Hepatocyte (in vitro differentiated cells): ENCODE data around the gene GRAMD1A. TPM values are rescaled to one million over a fixed set of nuclear protein-coding genes. Genes with fewer than 3 reads are reported as not detected.

ENCODE experiments used
- DNase-seq: peaks from one replicate; pipeline ENCODE4 v3.0.0-alpha.2; 2016; ENCODE audit warnings: low spot score
- H2AFZ ChIP-seq: fragments of 200-600 bp; sonication (generic); 2 replicates; pipeline ENCODE4 v1.6.0; 2016; ENCODE audit warnings: antibody characterized with exemption, mild to moderate bottlenecking
- H3K27ac ChIP-seq: fragments of 200-600 bp; sonication (generic); 2 replicates; pipeline ENCODE4 v1.5.1; 2016; ENCODE audit warnings: mild to moderate bottlenecking
- H3K27me3 ChIP-seq: fragments of 200-600 bp; sonication (generic); 2 replicates; pipeline ENCODE4 v1.6.1; 2016
- H3K36me3 ChIP-seq: fragments of 200-600 bp; sonication (generic); replicated peaks from 2 replicates; pipeline ENCODE4 v1.5.1; 2016; ENCODE audit warnings: low read depth; ENCODE audit not compliant: insufficient read depth
- H3K4me1 ChIP-seq: fragments of 200-600 bp; sonication (generic); 2 replicates; pipeline ENCODE4 v1.5.1; 2016; ENCODE audit warnings: mild to moderate bottlenecking, moderate library complexity; ENCODE audit not compliant: insufficient read depth
- H3K4me2 ChIP-seq: fragments of 200-600 bp; sonication (generic); 2 replicates; pipeline ENCODE4 v1.6.0; 2016
- H3K4me3 ChIP-seq: fragments of 200-600 bp; sonication (generic); 2 replicates; pipeline ENCODE4 v1.5.1; 2016; ENCODE audit warnings: mild to moderate bottlenecking
- H3K79me2 ChIP-seq: fragments of 200-600 bp; sonication (generic); 2 replicates; pipeline ENCODE4 v1.6.0; 2017; ENCODE audit warnings: mild to moderate bottlenecking
- H3K9me2 ChIP-seq: fragments of 200-600 bp; sonication (generic); replicated peaks from 2 replicates; pipeline ENCODE4 v1.6.0; 2017; ENCODE audit warnings: mild to moderate bottlenecking; ENCODE audit not compliant: insufficient read depth
- H3K9me3 ChIP-seq: fragments of 200-600 bp; sonication (generic); 2 replicates; pipeline ENCODE4 v1.5.1; 2016; ENCODE audit warnings: low read depth, mild to moderate bottlenecking
- H4K20me1 ChIP-seq: fragments of 200-600 bp; sonication (generic); 2 replicates; pipeline ENCODE4 v1.6.0; 2016; ENCODE audit warnings: mild to moderate bottlenecking; ENCODE audit not compliant: insufficient read depth, poor library complexity, severe bottlenecking
- EZH2 ChIP-seq: fragments of 200-600 bp; sonication (generic); IDR thresholded peaks from 2 replicates; pipeline ENCODE4 v1.6.1; 2016; ENCODE audit warnings: antibody characterized with exemption, mild to moderate bottlenecking, borderline replicate concordance
- EZH2phosphoT487 ChIP-seq: fragments of 200-600 bp; sonication (generic); IDR thresholded peaks from one replicate; pipeline ENCODE4 v1.6.1; 2018; ENCODE audit warnings: antibody characterized with exemption, mild to moderate bottlenecking, low read depth, moderate library complexity; ENCODE audit not compliant: unreplicated experiment, severe bottlenecking
- WGBS: methylation state at CpG from one replicate; pipeline ENCODE4 v1.1.6; 2016; ENCODE audit warnings: low lambda C conversion rate; ENCODE audit errors: missing lambda C conversion rate; 5-methylcytosine and 5-hydroxymethylcytosine counted together
- polyA plus RNA-seq: library from polyadenylated mRNA; unstranded; fragments of >200 nt; fragmentation: Nextera tagmentation; extraction: Ambion mirVana; gene quantifications from 2 replicates; pipeline ENCODE4 v1.2.1, GENCODE V29; 2016
- total RNA-seq: library from RNA; depleted of rRNA; stranded (reverse); fragments of >200 nt; gene quantifications from 2 replicates; pipeline ENCODE4 v1.2.3, GENCODE V29; 2014
- TF ChIP-seq, protein P1 (sequence below): fragments of 200-600 bp; sonication (generic); IDR thresholded peaks from 2 replicates; pipeline ENCODE4 v1.5.1; 2016; ENCODE audit warnings: antibody characterized with exemption, mild to moderate bottlenecking; ENCODE audit not compliant: poor library complexity

Gene GRAMD1A
- total and polyA plus RNA-seq, 2 experiments from 2014 or later, result 34.8 to 92.4 TPM

- H3K4me3 ChIP-seq, result peak overlapping the region; percentile 97
- DNase-seq, result peak; percentile 60
- peaks cover 60% of the 10 kb centered on the region for H3K79me2 ChIP-seq
- H3K9me2 ChIP-seq, result no peaks in the 10 kb centered on the region
- TF ChIP-seq, protein P1, sequence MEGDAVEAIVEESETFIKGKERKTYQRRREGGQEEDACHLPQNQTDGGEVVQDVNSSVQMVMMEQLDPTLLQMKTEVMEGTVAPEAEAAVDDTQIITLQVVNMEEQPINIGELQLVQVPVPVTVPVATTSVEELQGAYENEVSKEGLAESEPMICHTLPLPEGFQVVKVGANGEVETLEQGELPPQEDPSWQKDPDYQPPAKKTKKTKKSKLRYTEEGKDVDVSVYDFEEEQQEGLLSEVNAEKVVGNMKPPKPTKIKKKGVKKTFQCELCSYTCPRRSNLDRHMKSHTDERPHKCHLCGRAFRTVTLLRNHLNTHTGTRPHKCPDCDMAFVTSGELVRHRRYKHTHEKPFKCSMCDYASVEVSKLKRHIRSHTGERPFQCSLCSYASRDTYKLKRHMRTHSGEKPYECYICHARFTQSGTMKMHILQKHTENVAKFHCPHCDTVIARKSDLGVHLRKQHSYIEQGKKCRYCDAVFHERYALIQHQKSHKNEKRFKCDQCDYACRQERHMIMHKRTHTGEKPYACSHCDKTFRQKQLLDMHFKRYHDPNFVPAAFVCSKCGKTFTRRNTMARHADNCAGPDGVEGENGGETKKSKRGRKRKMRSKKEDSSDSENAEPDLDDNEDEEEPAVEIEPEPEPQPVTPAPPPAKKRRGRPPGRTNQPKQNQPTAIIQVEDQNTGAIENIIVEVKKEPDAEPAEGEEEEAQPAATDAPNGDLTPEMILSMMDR, result no peak
- TF ChIP-seq EZH2phosphoT487 (no peak), EZH2 (no peak)
- H3K9me3 ChIP-seq, result no peaks in the 10 kb centered on the region
- H3K27ac ChIP-seq, result peak overlapping the region; percentile 100
- peaks cover 44% of the 10 kb centered on the region for H3K4me1 ChIP-seq
- H3K36me3 ChIP-seq, result no peaks in the 10 kb centered on the region
- H3K27me3 ChIP-seq, result no peaks in the 10 kb centered on the region
- H4K20me1 ChIP-seq, result peaks cover 34% of the 10 kb centered on the region
- 6% methylated on average over 22 of the region's 46 CpGs for WGBS
- H3K4me2 ChIP-seq, result peak overlapping the region; percentile 91
- peak overlapping the region; percentile 45 for H2AFZ ChIP-seq
Measured at GRCh38 chr19:35000647-35001501, 751 bp downstream of the GRAMD1A start.

DNA sequence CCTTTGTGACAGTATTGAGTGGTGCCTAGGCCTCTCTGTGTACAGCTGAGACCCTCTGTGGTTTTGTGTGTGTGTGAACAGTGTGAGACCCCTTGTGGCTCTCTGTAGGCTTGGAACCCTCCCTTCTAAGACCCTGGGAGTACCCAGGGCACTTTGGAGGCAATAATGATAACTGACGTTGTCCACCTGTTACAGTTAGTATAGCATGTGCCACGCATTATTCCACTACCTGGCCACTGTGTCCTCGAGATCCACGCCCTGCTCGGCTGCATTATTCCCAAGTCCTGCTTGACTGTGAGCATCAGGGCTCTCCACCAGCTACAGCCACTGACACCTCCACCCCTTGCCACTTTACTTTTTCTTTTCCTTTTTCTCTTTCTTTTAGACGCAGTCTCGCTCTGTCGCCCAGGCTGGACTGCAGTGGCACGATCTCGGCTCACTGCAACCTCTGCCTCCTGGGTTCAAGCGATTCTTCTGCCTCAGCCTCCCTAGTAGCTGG is 2.0 kb downstream of the GRAMD1A start:
- Histone ChIP-seq H3K79me2 (peaks cover 66% of the 10 kb centered on the region), H3K9me3 (no peaks in the 10 kb centered on the region), H3K9me2 (no peaks in the 10 kb centered on the region), H3K36me3 (no peaks in the 10 kb centered on the region), H3K4me2 (peak overlapping the region; percentile 91), H3K27me3 (no peaks in the 10 kb centered on the region), H3K4me3 (no peak overlapping the region), H4K20me1 (peaks cover 34% of the 10 kb centered on the region), H2AFZ (no peak overlapping the region), H3K4me1 (peaks cover 52% of the 10 kb centered on the region), H3K27ac (peak overlapping the region; percentile 100)
- TF ChIP-seq EZH2 (no peak), EZH2phosphoT487 (no peak)
- TF ChIP-seq, protein P1, result no peak
- DNase-seq, result no peak
- 95% methylated on average over 11 of the region's 11 CpGs for WGBS

DNA sequence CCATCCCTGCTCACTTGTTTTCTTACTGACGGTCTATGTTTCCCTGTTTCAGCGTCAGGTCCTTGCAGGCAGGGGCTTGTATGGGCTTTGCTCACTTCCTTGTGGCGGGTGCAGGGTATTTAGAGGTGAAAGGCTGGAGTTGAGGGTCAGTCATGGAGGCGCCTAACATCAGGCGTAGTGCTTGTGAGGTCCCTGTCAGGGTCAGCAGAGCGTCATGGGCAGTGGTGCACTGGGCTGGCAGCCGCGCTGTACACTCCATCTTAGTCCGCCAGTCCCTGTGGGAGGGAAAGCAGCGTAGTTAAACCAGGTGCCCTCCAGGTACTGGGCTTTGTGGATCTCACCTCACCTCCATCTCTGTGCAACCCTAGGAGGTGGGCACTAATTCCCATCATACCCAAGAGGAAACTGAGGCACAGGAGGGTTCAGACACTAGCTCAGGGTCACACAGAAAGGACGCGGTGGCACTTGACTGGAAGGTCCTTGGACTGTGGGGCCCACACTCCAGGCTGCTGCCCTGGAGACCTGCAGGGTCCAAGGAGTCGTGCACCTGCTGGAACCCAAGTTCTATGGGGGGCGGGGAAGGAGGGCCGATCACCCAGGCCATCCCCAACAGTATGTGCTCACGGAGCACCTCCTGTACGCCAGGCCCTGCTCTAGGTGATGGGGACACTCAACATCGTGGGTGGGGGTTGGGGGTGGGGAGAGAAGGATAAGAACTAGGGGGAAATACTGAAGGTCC is 4.6 kb downstream of the GRAMD1A start:
- Histone ChIP-seq H4K20me1 (peaks cover 38% of the 10 kb centered on the region), H3K79me2 (peaks cover 79% of the 10 kb centered on the region), H3K27me3 (no peaks in the 10 kb centered on the region), H3K9me3 (no peaks in the 10 kb centered on the region), H3K36me3 (no peaks in the 10 kb centered on the region), H2AFZ (no peak overlapping the region), H3K4me1 (peaks cover 48% of the 10 kb centered on the region), H3K27ac (peak overlapping the region; percentile 90), H3K9me2 (no peaks in the 10 kb centered on the region), H3K4me2 (peak overlapping the region; percentile 63), H3K4me3 (no peak overlapping the region)
- DNase-seq, result no peak
- 90% methylated on average over 18 of the region's 18 CpGs for WGBS
- TF ChIP-seq EZH2 (no peak), EZH2phosphoT487 (no peak)
- TF ChIP-seq, protein P1, result no peak
